H9 (cell line): Measurements from ENCODE around the gene GALNT10. TPM values are rescaled to one million over a fixed set of nuclear protein-coding genes. Genes with fewer than 3 reads are reported as not detected.

Source experiments
- DNase-seq: peaks from one replicate; pipeline ENCODE4 v3.0.0-alpha.2; 2017
- H2AFZ ChIP-seq: one replicate; pipeline ENCODE4 v1.6.1; 2013; ENCODE audit warnings: mild to moderate bottlenecking, low read length, control low read depth, moderate library complexity
- H2AK5ac ChIP-seq: 2 replicates; pipeline ENCODE4 v1.6.1; 2013; ENCODE audit warnings: low read length, control low read depth, mixed read lengths; ENCODE audit not compliant: insufficient read length
- H2BK120ac ChIP-seq: one replicate; pipeline ENCODE4 v1.6.1; 2013; ENCODE audit warnings: low read depth, mild to moderate bottlenecking, low read length, control low read depth, inconsistent platforms; ENCODE audit not compliant: poor library complexity, severe bottlenecking
- H2BK12ac ChIP-seq: 2 replicates; pipeline ENCODE4 v1.6.1; 2013; ENCODE audit warnings: low read length, control low read depth, mixed read lengths, low read depth; ENCODE audit not compliant: insufficient read length
- H2BK15ac ChIP-seq: 2 replicates; pipeline ENCODE4 v1.6.1; 2013; ENCODE audit warnings: low read depth, low read length, control low read depth
- H2BK20ac ChIP-seq: one replicate; pipeline ENCODE4 v1.6.1; 2013; ENCODE audit warnings: low read depth, mild to moderate bottlenecking, low read length, control low read depth, inconsistent platforms; ENCODE audit not compliant: poor library complexity, severe bottlenecking
- H2BK5ac ChIP-seq: 2 replicates; pipeline ENCODE4 v1.6.1; 2013; ENCODE audit warnings: low read length, control low read depth, mixed read lengths; ENCODE audit not compliant: insufficient read length
- H3K14ac ChIP-seq: 2 replicates; pipeline ENCODE4 v1.6.1; 2013; ENCODE audit warnings: low read length, control low read depth; ENCODE audit not compliant: insufficient read depth
- H3K18ac ChIP-seq: 2 replicates; pipeline ENCODE4 v1.6.1; 2013; ENCODE audit warnings: low read depth, mild to moderate bottlenecking, mixed read lengths, low read length, control low read depth; ENCODE audit not compliant: insufficient read length
- H3K23ac ChIP-seq: 2 replicates; pipeline ENCODE4 v1.6.1; 2013; ENCODE audit warnings: low read length, control low read depth, mixed read lengths, low read depth; ENCODE audit not compliant: insufficient read length
- H3K23me2 ChIP-seq: 2 replicates; pipeline ENCODE4 v1.6.1; 2013; ENCODE audit warnings: low read depth, mild to moderate bottlenecking, mixed read lengths, low read length, control low read depth; ENCODE audit not compliant: insufficient read length, poor library complexity, severe bottlenecking
- H3K27ac ChIP-seq: 2 replicates; pipeline ENCODE4 v1.5.1; 2013; ENCODE audit warnings: low read length, control low read depth, mixed read lengths, low read depth; ENCODE audit not compliant: insufficient read length
- H3K27me3 ChIP-seq: 2 replicates; pipeline ENCODE4 v1.6.1; 2013; ENCODE audit warnings: low read length, control low read depth, inconsistent platforms; ENCODE audit not compliant: insufficient read depth
- H3K4ac ChIP-seq: 2 replicates; pipeline ENCODE4 v1.6.1; 2013; ENCODE audit warnings: low read depth, mild to moderate bottlenecking, control low read depth, inconsistent platforms, low read length, moderate library complexity
- H3K4me1 ChIP-seq: 2 replicates; pipeline ENCODE4 v1.6.1; 2013; ENCODE audit warnings: low read length, control low read depth, inconsistent platforms; ENCODE audit not compliant: insufficient read depth
- H3K4me2 ChIP-seq: 2 replicates; pipeline ENCODE4 v1.6.1; 2013; ENCODE audit warnings: low read length, control low read depth, mixed read lengths; ENCODE audit not compliant: insufficient read length, insufficient read depth
- H3K56ac ChIP-seq: 2 replicates; pipeline ENCODE4 v1.6.1; 2013; ENCODE audit warnings: low read depth, mild to moderate bottlenecking, mixed read lengths, low read length, control low read depth; ENCODE audit not compliant: insufficient read length
- H3K79me1 ChIP-seq: 2 replicates; pipeline ENCODE4 v1.6.1; 2013; ENCODE audit warnings: low read depth, mild to moderate bottlenecking, moderate library complexity, low read length, control low read depth, inconsistent platforms; ENCODE audit not compliant: insufficient read depth, poor library complexity, severe bottlenecking
- H3K79me2 ChIP-seq: 2 replicates; pipeline ENCODE4 v1.6.1; 2013; ENCODE audit warnings: low read length, control low read depth, inconsistent platforms; ENCODE audit not compliant: insufficient read depth
- H3K9ac ChIP-seq: 2 replicates; pipeline ENCODE4 v1.6.1; 2013; ENCODE audit warnings: low read length, control low read depth, mixed read lengths; ENCODE audit not compliant: insufficient read length; ENCODE audit errors: extremely low read depth
- H3K9me3 ChIP-seq: one replicate; pipeline ENCODE4 v1.6.1; 2013; ENCODE audit warnings: low read depth, low read length, inconsistent platforms; ENCODE audit not compliant: control insufficient read depth
- H3T11ph ChIP-seq: one replicate; pipeline ENCODE4 v1.6.1; 2013; ENCODE audit warnings: mild to moderate bottlenecking, low read length, control low read depth, inconsistent platforms
- H4K20me1 ChIP-seq: one replicate; pipeline ENCODE4 v1.6.1; 2013; ENCODE audit not compliant: control insufficient read depth, insufficient read length, insufficient read depth
- H4K5ac ChIP-seq: 2 replicates; pipeline ENCODE4 v1.6.1; 2013; ENCODE audit warnings: low read depth, mild to moderate bottlenecking, mixed read lengths, low read length, control low read depth; ENCODE audit not compliant: insufficient read length
- H4K8ac ChIP-seq: replicated peaks from 2 replicates; pipeline ENCODE4 v1.6.1; 2013; ENCODE audit warnings: low read length, control low read depth, mixed read lengths, low read depth; ENCODE audit not compliant: insufficient read length
- H4K91ac ChIP-seq: 2 replicates; pipeline ENCODE4 v1.6.1; 2013; ENCODE audit warnings: low read depth, mild to moderate bottlenecking, moderate library complexity, mixed read lengths, low read length, control low read depth; ENCODE audit not compliant: insufficient read length
- H3K27ac Mint-ChIP-seq, 3 experiments: 2 replicates in 2 of 3; 3 replicates in 1 of 3; pipeline ENCODE4 v1.8.0; 2020 to 2021; ENCODE audit warnings: mixed read lengths in 3 of 3, mild to moderate bottlenecking in 1 of 3, moderate library complexity in 1 of 3
- H3K27me3 Mint-ChIP-seq: 2 replicates; pipeline ENCODE4 v1.8.0; 2021; ENCODE audit warnings: low read depth, mild to moderate bottlenecking, moderate library complexity, mixed read lengths
- H3K36me3 Mint-ChIP-seq, 3 experiments: 2 replicates in 2 of 3; 3 replicates in 1 of 3; pipeline ENCODE4 v1.8.0; 2020 to 2021; ENCODE audit warnings: low read depth in 3 of 3, mixed read lengths in 3 of 3; ENCODE audit not compliant: insufficient read depth in 1 of 3
- H3K4me1 Mint-ChIP-seq, 2 experiments: 2 replicates each; pipeline ENCODE4 v1.8.0; 2020; ENCODE audit warnings: mixed read lengths in 2 of 2
- H3K4me3 Mint-ChIP-seq, 2 experiments: 2 replicates in 1 of 2; 3 replicates in 1 of 2; pipeline ENCODE4 v1.8.0; 2020 to 2021; ENCODE audit warnings: mild to moderate bottlenecking in 2 of 2, mixed read lengths in 2 of 2, moderate library complexity in 1 of 2
- H3K9me3 Mint-ChIP-seq, 2 experiments: 2 replicates in 1 of 2; 3 replicates in 1 of 2; pipeline ENCODE4 v1.8.0; 2020; ENCODE audit warnings: mild to moderate bottlenecking in 2 of 2, mixed read lengths in 2 of 2, moderate library complexity in 1 of 2
- WGBS: extraction: QIAGEN DNeasy Blood & Tissue Kit; methylation state at CpG from one replicate; pipeline ENCODE4 v1.1.7; 2013; ENCODE audit warnings: missing lambda C conversion rate, low lambda C conversion rate, mixed read lengths; ENCODE audit not compliant: insufficient read length; ENCODE audit errors: extremely low coverage; 5-methylcytosine and 5-hydroxymethylcytosine counted together
- total RNA-seq: library from RNA; stranded (reverse); gene quantifications from 2 replicates; pipeline ENCODE4 v1.2.1, GENCODE V29; 2021
- TF ChIP-seq, protein P1 (sequence below): fragments of 200-600 bp; sonication (generic); conservative IDR thresholded peaks from 3 replicates; pipeline ENCODE4 v1.8.0; 2021; ENCODE audit warnings: antibody characterized with exemption, mild to moderate bottlenecking

The GALNT10 gene
- total RNA-seq, 1 experiment from 2014 or later, result 15.4 TPM

DNA sequence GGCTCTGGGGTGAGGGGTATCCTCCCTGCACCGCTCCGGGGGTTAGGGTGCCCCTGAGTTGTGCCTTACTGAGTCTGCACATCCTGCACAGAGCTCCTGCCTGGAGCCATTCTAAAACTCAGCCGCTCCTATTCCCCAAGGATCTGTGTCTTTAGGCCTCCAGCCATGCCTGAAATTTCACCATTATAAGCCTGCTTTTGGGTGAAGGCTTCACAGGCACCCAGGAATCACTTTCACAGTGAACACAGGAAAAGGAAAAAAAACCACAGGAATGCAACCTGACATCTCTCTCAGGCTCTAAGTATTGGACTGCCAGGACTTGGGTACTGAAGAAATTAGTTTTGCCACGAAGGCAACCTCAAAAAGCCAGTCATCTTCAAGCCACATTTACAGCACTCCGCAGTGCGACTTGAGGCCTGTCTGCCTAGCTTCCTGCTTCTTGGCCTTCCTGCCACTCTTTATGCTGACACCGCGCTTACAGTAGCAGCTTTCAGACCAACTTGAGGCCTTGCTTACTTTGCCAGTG lies 30.9 kb downstream of the GALNT10 start:
- Histone ChIP-seq H3K23ac (no peak overlapping the region), H3K4me1 (peaks cover 9% of the 10 kb centered on the region), H3T11ph (no peak overlapping the region), H3K9me3 (no peaks in the 10 kb centered on the region), H3K4me2 (no peak overlapping the region), H2AFZ (no peak overlapping the region), H2BK20ac (no peak overlapping the region), H3K79me2 (no peaks in the 10 kb centered on the region), H2AK5ac (no peak overlapping the region), H4K5ac (no peak overlapping the region), H4K20me1 (no peaks in the 10 kb centered on the region), H3K4ac (no peak overlapping the region), H2BK5ac (no peak overlapping the region), H3K18ac (peak overlapping the region; percentile 34), H2BK12ac (no peak overlapping the region), H3K23me2 (no peaks in the 10 kb centered on the region), H2BK15ac (no peak overlapping the region), H3K14ac (no peak overlapping the region), H3K56ac (no peak overlapping the region), H4K8ac (no peak overlapping the region), H3K79me1 (no peaks in the 10 kb centered on the region), H4K91ac (no peak overlapping the region), H2BK120ac (no peak overlapping the region), H3K9ac (no peak overlapping the region), H3K27me3 (no peaks in the 10 kb centered on the region), H3K27ac (no peak overlapping the region)
- no CpG with 5 or more reads among the region's 8 CpGs for WGBS
- Mint-ChIP-seq H3K36me3 (peaks cover 0 to 2% (median under 1%) of the 10 kb centered on the region in 3 experiments; a peak in 4 of 7 replicates), H3K9me3 (peaks cover 2 to 3% of the 10 kb centered on the region in 2 experiments; a peak in 3 of 5 replicates), H3K4me1 (peaks cover 31 to 48% of the 10 kb centered on the region in 2 experiments), H3K27me3 (no peaks in the 10 kb centered on the region), H3K27ac (peak overlapping the region; percentile 22 to 66 (median 54); a peak in 3 of 7 replicates), H3K4me3 (no peak overlapping the region)
- DNase-seq, result no peak
- TF ChIP-seq, protein P1, sequence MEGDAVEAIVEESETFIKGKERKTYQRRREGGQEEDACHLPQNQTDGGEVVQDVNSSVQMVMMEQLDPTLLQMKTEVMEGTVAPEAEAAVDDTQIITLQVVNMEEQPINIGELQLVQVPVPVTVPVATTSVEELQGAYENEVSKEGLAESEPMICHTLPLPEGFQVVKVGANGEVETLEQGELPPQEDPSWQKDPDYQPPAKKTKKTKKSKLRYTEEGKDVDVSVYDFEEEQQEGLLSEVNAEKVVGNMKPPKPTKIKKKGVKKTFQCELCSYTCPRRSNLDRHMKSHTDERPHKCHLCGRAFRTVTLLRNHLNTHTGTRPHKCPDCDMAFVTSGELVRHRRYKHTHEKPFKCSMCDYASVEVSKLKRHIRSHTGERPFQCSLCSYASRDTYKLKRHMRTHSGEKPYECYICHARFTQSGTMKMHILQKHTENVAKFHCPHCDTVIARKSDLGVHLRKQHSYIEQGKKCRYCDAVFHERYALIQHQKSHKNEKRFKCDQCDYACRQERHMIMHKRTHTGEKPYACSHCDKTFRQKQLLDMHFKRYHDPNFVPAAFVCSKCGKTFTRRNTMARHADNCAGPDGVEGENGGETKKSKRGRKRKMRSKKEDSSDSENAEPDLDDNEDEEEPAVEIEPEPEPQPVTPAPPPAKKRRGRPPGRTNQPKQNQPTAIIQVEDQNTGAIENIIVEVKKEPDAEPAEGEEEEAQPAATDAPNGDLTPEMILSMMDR, result no peak
